Muscle of arm (tissue), 12 donors: ENCODE results near the gene NFIL3. TPM values are rescaled to one million over a fixed set of nuclear protein-coding genes. Genes with fewer than 3 reads are reported as not detected.

Experiments used
- DNase-seq: peaks from one replicate; pipeline ENCODE4 v3.0.0-alpha.2; 2013
- polyA plus RNA-seq, 12 donors: library from polyadenylated mRNA; unstranded; fragments of 120-200 nt; gene quantifications; one replicate each; pipeline ENCODE4 v1.2.1, GENCODE V29; 2013; ENCODE audit not compliant: insufficient read length in 12 of 12

NFIL3 gene
- polyA plus RNA-seq, 12 donors, result 13.7 to 30.6 (median 25.9) TPM; not detected in 1

DNA sequence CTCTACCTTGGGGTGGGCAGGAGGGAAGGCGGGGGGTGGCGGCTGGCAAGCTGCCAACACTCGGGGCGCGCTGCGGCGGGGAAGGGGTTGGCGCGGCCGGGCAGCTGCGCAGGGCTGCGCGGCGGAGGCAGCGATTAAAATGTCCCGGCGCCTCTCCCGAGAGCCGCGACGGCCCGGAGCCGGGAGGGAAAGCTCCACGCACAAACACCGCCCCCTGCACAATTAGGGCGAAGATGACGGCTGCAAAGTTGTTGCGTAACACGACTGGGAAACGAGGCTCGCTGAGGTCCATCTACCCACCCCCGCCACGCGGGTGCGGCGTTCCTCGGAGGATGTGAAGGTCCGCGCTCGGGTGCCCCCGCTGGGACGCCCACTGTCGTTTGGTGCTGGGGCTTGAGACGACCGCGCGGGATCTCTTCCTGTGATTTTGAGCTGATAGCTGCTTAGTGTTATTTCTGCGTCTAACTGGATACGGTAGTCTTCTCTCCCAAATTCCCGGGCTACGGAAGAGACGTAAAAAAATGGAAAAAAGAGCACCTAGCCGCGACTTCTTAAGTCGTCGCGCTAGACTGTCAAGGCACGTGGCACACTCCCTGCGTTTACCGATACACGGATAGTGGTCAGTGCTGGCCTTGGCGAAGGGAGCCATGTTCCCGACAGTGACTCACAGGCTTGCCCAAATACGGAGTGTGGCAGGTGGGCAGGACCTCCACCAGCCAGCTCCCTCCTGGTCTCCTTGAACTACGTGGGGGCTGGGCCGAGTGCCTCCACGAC lies 958 bp upstream of the NFIL3 start:
- DNase-seq, result peak; percentile 72

DNA sequence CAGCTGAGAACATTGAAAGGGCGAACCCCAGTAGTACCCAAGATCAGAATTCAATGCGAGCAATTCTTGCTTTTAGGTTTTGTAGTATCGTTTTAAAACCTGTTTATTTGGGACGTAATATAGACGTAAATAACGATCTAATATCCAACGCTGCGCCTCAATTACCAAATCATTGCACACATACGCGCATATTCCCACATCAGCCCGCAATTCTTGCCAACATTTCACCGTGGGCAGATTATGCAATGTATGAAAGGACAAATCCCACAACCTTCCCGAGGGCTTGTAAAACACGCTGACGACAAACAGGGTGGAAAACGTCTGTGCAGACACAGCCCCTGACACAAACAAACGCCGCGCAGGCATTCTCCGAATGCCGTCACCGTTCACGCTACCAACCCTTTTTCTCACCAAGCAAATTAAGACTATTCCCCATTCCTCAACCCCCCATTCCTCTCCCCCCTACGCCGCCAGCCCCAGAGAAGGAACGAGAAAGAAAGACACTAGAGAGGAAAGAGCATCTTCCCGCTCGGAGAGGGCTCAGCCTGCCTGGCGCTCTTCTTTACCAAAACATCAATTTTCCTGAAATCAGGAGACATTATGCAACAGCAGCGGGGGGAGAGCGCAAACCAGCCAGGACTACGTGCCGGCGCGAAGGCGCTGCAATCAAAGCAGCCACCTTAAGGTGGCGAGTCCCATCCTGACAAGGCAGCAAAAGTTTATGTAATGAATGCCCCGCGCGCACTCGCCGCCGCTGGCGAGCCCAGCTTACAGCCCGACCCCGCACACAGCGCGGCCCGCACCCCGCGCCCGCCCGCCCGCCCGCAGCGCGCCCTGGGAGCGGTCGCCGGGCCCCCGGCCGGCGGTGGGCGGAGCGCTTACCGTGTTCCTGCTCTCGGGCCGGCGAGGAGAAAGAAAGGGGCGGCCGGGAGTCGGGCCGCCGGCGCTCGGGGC lies 597 bp downstream of the NFIL3 start:
- peak; percentile 57 for DNase-seq

DNA sequence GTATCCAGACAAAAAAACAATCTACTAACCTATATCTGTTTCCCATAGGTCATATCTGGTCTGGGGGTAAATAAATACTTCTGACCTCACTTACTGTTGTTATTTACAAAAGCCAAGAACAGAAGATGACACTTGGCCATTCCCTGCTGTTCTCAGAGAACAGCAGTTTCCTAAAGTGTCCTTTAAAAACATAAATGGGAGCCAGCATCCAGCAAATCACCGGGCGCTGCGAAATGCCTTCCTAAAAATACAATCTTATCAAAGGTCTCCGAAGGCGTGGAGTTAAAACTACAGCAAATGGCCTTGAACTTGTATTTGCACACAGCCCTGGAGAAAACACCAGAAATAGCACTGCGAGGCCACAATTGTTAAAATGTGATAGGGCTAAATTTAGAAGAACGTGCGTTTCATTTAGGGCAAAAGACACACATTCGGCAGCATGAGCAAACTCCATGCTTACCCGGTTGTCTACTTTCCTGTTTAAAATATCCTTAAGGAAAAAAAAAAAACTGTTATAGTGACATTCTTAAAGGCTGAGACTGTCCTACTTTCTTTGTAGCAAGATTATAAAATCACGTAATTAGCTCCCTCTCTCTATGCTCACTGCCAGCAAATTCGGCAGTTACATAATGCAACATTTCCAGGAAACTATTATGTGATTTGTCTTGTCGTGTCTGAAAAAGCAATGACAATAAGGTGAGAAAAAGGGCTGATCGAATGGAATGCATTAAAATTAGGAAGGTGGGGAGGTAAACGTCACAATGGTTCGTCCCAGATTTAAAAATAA lies 1.5 kb downstream of the NFIL3 start:
- no peak for DNase-seq

DNA sequence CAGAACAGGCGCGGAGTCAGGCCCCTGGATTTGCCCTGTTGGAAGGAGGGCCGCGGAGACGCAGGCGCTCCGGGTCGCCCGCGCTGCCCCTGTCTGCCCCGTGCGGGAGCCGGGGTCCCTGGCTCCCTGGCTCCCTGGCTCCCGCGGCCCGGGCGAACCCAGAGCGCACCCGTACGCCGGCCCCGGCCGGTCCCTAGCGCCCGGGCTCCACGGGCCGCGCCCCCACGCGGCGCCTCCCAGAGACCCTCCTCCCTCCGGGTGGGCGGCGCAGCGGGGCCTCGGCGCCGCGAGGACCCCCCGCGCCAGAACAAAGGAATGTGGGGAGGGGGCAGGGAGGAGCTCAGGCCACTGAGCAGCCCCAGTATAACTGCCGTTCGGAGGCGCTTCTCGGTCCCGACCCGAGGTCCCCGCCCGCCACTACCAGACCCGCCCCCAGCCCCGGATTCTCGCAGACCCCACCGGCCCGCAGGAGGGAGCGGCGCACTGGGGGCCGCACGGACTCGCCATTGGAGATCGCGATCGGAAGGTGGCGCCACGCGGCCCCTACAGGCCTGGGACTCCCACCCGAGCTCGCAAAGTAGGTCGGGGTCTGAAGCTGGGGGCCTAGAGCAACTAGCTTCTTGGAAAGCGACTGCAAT lies 2.4 kb downstream of the NFIL3 start:
- peak; percentile 35 for DNase-seq

DNA sequence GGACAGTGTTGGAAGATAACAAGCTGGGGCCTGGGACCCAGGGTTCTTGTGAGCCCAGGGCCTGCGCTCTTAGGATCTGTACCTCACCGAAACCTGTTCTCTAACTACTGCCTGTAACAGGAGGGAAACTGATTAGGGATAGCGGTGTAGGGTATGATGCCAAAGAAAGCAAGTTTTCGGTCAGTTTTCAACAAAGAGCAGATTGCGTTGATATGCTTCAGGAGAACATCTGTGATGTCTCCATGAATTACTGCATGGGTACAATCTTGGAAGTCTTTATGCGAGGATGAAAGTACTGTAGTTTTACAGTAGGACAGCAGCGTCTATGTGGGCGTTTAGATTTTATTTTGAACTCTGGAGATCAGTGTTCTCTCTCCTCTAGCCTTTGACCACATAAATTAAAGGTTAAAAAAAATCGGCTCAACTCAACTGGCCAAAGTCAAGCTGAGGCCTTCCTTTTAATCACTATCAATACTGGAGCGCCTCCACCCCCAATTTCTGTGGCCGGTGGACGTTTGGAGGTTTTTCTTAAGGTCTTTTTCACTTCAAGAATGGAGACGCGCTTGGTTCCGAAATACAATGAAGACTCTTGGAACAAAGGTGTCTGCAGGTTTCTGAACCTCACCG lies 3.0 kb downstream of the NFIL3 start:
- no peak for DNase-seq

DNA sequence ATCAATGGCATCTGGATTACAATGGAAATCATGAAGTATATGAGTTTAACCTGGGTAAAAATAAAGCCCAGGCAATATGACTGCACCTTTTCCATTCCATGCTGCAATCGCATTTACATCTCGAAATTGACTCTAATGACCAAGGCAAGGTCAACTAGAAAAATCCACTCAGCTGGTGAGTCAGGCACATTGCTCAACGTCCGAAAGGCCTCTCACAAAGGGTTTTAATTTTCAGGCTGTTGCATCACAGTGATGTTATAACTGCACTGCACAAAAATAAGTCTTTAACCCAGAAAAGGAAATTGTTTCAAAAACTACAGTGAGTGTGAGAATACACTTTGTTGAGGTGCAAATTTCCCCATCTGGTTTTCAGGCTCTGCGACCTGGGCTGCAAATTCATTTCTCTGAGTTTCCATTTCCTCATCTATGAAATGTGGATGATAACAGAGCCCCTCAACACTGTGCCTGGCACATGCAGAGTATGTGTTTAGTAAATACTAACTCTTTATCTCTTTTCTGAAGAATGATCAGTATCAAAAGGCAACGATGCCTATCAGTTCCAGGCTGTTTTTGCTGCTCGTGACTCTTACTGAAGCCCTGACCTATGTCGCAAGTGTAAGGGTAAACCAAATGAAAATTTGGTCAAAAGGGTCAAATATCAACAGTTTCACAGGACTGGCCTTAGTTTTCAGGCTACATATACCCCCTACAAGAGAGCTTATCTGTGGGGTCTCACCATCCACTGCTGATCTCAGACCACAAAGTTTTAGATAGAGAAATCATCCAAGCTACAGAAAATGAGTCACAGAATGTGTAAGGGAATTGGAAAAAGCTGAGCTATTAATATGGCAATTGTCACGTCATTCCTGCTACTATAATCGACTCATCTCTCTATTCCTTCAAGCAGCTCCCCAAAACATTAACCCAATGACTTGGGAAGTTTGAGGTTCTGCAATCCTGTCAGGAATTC lies 4.1 kb downstream of the NFIL3 start:
- DNase-seq, result no peak

DNA sequence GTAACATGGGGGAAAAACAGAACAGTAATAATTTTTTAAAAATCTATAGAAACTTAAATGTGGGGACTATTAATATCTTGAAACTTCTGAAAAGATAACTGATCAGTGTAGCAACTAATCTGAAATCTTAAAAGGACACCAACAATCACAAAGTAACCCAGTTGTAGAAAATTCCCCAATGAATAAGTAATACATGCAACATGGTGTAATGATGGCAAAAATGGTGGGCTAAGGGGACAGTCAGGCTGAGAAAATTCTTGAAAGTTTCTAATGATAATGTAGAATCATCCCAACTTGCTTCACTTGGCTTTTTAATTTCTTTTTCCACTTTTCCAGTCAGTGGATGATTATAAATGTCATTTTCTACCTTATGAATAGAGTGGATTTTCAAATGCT lies 5.4 kb downstream of the NFIL3 start:
- no peak for DNase-seq

DNA sequence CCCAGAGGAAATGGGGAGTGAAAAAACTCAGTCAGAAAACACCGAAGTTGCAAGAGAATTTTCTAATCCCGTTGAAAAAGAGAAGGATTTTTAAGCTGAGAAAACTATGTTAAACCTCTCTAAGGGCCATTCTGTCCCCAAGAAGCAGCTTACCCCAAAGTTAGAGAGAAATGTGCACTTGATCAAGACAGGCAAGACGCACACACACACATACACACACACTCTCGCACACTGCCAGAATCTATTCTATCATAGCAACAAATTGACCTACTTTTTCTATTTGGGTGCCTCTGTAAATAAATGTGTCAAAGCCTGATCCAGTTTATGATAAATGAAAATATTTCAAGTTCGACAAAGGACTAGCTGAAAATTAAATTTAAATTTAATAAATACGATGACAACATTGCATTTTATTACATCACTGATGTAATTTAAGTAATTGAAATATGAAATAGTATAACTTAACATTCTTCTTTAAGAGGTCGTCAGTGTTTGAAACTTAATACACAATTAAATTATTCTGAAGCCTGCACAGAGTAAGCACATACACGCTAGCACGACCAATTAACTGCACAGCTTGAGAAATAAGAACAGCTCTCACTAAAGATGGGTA lies 5.9 kb downstream of the NFIL3 start:
- no peak for DNase-seq

DNA sequence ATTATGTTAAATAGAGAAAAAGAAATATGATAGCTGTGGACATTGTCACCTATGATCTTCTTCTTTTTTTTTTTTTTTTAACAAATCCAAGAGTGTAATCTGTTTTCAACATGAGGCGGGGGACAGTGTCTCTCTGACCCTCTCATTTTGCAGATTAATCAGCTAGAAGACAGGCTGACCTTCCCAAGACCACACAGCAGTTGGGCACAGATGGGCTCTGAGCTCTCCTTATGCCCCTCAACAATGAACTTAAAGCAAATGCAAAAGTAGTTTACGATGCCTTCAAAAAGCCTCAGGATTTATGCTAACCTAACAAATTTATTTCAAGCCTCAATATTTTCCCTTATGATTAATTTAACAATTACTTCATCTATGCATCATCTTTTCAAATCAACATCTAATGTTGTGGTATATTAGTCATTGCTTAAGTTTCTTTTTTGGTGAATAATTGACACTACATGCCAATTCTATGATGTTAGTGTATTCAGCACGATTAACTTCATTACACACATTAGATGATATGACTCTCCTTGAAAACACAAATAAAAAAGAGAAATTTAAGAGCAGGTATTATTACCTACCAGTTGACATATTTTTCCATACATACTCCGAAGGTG lies 7.4 kb downstream of the NFIL3 start:
- no peak for DNase-seq

DNA sequence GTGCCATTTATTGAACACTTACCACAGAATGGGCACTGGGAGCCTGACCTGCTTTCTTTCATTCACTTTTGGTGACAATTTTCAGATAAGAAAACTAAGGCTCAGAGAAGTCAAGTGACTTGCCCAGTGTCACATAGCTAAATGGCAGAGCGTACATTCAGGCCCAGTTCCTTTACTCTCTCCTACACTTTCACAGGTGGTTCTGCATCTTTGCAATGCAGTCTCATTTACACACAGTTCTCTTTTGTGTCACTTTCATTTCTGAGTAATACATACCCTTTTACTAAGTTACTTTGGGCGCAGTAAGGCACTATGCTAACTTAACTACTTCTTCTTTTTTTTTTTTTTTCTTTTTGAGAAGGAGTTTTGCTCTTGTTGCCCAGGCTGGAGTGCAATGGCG lies 8.3 kb downstream of the NFIL3 start:
- DNase-seq, result no peak

DNA sequence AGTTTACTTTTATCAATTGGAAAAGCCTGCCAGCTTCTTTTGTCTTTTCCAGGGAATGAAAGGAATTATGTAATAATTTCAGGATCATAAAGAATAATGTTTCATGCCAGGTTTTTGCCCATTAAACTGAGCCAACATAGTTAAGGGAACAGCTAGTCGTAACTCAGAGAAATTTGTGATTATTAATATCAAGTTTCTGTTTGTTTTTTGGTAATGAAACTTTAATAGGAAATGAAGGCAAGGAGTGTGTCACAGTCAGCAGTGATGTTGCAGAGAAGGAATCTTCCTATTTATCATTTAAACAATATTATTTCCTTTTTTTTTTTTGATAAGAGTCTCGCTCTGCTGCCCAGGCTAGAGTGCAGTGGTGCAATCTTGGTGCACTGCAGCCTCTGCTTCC lies 10.7 kb downstream of the NFIL3 start:
- DNase-seq, result no peak

DNA sequence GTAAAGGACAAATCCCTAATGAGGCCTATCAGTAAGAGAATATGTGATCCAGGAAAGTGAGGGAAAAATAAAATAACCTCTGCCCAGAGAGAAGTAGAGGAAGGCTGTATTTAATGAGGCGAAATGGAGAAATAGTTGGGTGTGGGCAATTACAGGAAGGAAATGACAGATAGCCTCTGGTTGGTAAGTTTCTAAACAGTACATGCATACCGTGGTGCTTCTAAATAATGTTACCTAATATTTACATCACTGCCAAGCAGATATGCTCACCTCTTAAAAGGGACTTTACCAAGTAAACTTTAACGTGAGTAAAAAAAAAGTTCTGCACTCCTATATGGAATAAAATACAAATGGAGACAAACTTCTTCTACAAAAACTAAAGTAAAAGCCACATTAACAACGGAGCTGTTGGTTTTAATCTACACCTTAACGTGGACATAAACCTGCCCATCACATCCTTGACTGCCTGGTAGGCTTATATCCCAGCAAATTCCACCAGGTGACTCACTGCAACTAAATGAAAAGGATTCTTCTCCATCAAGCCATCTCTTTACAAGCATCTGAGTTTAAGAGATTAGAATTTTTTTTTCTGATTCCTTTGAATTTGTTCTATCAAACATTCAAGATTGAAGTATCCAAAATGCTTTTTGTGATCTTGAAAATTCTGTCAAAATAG lies 12.4 kb downstream of the NFIL3 start:
- no peak for DNase-seq

DNA sequence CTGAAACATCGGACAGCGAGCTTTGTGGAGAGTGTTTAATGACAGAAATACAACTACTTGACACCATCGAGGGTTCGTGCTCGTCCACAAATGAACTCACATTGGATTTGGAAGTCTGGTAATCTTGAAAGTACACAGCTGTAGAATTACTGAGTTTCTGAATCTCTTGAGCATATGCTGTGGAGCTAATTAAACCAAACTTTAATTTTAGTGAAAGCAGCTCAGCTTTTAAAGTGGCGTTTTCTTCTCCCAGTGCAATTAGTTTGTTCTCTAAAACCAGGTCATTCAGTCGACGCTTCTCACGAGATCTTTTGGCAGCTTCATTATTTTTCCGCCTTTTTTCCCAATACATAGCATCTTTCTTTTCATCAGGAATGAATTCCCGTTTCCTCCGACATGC lies 13.5 kb downstream of the NFIL3 start:
- no peak for DNase-seq

DNA sequence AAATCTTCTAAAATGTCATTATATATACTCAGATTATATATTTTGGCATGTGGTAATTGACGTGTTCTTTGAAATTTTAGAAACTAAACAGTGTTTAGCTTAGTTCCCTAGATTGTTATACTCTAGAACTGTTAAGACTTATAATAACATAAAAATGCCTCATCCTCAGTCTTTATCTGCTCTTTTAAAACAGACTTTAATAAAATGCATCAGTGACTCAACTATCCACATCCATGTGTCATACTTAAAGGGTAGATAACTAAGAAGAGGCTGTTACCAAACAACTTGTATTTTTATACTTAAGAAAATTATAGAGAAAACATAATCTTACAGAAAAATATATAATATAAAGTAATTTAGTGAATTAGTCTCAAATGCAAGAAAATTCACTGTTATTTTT lies 15.2 kb downstream of the NFIL3 start:
- no peak for DNase-seq

DNA sequence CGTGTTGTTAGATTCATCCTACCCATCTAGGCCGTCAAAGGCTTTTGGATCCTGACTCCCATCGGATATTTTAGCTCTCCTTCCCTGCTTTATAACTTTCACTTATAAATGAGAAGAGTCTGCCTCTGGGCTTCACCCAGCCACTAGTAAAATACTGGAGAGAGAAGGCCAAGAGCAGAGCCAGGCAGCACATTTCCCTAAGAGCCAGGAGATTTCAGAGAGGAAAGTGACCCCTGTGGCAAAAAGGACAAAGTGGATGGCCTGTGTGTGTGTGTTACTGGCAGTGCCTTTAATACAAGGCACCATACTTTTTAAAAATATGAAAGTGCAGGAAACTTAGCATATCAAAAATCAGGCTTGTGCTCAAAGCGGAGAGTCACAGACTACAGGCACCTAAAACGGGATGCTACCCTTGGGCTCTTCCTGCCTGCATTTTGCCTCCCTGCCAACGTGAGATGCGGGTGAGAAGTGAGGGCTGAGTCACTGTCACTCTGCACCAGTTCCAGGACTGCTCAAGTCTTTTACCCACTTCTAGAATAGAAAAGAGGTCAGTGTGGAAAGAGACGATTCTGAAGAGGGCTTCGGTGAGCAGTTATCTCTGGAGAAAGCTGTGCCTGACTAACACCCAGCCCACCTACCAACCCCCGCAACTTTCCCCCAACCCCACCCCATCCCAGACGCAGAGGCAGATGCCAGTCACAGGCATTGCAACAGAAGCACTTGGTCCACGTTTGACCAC lies 15.9 kb downstream of the NFIL3 start:
- DNase-seq, result no peak

DNA sequence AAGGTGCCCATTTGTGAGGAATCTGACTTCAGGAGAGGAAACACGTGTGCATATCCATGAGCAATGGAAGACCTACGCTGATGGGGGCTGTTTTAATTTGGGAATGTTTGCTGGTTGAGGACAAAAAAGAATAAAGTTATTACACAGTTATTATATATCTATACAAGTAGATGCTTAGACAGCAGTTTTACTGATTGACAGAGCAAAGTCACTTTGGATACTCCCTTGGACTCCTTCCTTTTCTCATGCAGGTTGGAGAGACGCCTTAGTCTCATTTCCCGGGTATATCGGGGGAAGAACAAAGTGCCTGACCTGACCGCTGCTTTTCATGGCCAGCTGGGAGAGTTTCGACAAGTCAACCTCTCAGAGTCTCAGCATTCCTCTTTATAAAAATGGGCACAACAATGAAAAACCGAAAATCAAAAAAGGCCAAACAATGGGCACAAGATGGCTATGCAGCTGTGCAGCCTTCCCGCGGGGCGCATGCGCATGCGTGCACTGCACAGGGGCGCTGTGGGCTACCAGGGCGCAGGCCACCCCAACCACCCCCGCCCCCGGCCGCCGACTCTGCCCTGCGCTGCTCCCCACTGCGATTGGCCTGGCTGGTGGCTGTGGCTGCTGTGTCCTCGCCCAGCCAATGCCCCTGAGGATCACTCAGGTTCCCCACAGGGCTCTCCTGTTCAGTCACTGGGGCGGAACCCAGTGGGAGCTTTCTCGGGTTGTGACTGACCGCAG lies 18.1 kb downstream of the NFIL3 start:
- no peak for DNase-seq
